Measurements from ENCODE around the gene KLHL42.
"Not testable (repeated sequence)": the region's sequence is repeated elsewhere in the genome, so short reads cannot be mapped to it uniquely, and the experiment has no call there.

Gene KLHL42

DNA sequence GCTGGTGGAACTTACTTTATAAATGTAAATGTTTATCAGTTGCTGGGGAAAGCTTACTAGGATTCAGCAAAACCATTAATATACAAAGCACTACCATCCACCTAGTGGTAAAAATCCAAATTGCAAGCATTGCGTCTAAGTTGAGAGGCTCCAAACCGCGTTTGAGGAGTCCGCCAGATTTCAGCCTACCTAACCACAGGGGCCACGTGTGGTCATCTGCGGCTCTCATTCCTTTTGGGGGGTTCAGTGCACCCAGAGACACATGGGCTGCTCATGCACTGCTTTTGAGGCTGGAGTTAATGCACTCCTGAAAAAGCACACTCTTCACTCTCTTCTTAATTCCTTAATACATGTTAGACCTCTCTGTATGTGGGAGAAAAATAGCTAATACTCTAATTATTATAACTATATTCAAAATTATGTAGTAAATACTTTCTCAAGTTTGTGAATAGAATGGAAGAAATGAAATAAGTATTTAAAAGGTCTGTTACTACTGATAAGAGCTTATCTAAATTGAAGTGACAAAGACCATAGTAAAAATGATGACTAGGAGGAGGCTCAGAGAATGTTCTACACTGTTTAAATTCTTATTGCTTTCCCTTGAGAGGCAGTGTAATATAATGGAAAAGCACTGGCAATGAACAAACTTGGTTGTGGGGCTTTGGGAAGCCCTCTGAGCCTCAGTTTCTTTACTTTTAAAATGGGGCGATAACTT, 41.4 kb downstream of the KLHL42 start:
- DNase-seq: peak; percentile 21 to 42

DNA sequence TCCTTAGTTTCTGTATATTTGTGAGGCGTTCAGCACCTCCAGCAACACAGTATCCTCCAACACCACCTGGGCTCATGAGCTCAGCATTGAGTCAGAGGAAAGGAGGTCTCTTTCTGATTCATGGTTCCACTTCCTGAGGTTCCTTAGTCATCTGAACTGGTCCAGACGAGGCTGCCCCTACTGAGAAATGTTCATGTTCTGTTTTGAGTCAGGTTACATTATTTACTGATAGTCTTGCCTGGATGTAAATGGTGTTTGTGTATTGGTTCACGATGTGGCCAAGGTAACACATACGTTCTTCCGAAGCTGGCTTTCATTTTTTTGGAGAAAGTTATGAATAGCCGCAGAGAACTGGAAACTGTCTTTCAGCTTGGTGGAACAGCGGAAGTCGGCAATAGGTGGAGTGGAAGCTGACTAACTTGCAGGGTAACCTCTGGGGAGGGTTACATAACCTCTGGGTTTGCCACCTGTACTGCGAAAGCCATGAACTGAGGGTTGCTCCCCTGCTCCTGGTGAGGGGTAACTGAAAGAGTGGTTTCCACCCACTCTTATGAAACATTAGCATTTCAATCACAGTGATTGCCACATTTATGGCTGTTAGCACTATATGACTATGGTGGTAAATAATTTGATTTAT, 42.2 kb downstream of the KLHL42 start:
- DNase-seq: peak; percentile 47 to 55

DNA sequence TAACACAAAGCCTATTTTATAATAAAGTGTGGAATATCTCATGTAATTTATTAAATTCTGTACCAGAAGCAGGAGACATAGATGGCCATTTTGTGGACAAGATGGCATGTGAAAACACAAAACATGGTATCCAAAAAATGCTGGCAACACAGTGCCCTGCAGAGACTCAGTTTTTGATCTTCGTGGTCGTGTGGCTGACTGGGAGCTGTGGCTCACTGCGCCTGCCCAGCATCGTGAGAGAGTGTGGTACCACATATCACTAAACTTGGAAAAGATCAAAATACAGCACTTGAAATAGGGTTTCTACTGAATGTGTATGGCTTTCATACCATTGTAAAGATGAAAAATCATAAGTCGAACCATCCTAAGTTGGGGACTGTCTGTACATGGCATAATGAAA, 43.0 kb downstream of the KLHL42 start:
- DNase-seq: no peak

DNA sequence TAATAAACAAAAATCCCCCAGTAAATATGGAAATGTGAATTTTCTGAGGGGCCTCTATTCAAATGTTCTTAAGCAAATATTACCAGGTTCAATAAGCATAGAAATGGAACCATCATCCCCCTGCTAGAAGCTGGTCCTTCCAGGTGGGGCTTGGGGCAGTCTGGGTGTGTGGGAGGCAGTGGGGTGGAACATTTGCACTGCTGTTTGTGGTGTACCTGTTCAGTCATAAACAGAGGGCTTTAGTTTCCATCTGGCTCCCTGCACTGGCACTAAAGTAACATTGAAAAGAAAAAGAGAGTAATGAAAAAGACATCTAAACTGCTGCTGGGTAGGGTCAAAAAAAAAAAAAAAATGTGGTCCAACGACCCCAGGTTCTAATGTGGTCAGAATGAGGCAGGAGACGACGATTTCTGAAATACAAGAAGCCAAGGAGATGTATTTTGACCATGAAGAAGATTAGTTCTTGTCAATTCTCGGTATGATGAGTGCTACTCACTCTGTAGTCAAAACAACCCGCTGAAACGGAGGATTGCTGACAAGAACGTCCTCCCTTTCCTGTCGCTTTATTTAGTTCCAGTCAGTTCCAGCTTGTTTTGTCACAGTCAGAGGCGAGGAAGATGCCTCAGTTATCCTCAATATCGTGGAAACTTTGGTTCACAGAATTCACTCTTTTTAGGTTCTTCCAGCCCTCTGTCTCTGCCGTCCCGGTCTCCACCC, 44.3 kb downstream of the KLHL42 start:
- no peak for DNase-seq

DNA sequence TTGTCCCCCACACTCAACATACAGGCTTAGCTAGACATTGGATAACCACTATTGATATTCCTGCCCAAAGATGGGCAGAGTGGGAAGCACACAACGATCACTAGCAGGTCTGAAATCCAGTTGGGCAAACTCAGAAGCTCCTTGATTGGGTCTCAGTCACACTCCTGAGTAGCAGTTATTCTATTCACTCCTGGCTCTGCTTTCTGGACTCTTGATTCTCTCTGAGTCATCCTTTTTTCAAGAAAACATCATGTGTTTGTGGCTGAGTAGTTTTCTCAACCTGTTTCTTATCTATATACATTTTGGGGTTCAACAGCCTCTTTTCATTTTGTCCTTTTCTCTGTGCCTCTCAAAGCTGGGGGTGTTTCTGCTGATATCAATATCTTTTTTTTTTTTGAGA, 46.0 kb downstream of the KLHL42 start:
- DNase-seq: no peak

DNA sequence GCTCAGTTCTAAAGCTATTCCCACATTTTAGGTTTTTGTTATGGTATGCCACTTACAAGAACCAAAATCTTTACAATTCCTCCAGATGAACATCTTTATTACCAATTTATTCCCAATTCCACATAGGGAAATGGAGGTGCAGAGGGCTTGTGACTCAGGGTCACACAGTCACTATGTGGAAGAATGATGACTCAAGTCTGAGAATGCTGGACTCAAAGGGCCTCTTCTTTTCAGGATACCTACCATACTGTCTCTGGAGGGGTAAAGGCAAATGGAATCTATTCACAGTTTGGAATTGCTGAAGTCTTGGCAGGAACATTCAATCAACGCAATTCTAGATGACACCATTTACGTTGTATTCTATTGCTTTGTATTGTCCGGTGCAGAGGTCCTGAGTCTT, 48.2 kb downstream of the KLHL42 start:
- DNase-seq: no peak

DNA sequence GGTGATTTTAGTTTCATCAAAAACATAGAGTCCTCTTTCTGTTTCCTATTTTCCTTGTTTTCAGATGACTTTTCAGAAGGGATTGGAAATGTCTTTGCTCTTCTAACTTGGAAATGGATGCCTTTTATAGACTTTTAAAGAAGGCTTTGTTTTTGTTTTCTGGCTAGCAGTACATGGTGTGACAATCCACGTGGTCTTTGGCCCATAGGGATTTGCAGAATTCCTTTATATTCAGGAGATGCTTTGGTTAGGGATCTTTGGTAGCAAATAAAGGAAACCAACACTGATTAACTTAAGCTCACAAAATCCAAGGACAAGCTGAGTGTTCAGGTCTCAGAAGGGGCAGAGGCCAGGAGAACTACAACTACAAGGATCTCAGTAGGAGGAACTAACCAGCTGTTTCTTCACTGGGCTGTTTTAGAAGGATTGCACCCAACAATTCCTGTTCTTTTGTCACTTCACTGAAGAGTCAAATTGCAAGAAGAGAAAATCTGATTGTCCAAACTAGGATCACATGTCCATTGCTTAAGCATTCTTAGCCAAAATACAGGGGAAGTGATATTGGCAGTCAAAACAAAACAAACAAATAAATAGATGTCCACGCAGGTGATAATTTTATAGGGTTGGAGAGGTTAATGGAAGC, 58.6 kb downstream of the KLHL42 start:
- no peak for DNase-seq

DNA sequence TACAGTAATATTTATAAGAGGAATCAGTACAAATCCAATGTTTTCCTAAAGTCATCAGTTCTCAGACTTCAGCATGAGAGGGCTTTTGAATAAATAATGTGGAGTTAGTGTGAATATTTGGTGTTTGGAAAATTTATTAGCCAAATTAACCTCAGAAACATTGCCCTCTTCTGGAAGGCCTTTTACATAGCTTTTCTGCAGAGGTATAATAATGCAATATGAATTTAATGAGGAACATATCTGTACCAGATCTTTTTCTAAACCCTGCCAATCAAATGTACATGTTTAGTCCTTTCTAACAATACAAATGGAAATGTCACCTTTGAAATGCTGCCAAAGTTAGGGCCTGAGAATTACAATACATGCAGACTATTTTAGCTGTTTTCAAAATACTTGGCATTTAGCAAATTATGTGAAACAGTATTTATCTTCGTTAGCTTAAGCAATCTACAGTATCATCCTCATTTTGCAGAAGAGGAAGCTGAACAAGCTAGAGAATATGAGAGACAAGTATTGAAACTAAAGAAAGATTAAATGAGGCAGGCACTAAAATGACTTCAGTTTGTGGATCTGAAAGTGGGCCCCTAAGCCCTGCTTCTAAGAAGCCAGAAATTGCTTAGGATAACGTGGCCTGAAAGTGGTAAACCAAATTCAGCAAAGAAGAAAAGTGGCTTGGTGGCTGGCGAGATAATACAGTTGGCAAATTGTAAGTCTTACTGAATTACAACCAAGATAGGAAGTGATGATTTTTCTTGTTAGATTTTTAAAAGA, 60.4 kb downstream of the KLHL42 start:
- DNase-seq: no peak

DNA sequence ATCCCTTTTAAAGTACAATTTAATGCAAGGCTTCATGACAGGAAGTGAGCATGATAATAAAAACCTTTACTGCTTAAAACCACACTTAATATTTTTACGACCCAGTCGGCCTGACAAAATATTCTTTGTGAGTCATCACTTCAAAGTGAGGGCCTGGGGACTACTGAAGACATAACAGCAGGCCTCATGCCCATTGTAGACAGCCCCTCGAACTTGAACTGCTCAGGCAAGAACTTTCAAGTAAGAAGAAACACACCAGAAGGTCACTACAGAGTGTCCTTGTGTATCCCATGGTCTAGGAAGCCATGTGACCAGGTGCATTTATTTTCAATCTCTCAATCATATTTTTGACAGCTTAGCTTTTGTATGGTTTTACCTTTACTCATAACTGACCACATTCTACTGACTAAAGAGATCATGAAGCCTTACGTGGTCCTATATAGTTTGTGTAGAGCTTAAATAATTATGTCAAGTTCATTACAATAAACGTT, 61.4 kb downstream of the KLHL42 start:
- DNase-seq: no peak

DNA sequence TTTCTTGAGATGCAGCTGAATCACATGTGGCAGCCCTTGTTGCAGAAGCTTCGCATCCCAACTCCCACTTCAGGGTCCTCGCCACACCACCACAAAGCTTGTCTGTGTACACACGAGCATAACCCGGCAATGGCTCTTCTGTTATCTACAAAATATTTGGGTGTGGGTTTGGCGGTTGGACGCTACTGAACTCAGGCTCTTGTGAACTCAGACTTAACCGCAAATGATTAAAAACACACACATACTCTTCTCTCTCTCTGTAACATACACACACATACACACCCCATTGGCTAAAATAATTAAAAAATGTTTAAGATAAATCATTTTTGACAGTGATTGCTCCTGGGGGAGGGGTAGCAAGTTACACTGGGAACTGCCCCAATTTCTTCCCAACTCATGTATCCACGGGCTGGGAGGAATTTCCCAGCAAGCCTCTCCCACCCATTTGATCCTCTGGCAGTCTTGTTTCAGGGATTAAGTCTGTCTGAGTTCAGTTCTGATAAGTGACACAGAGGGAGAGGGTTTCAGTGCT, 63.7 kb downstream of the KLHL42 start:
- DNase-seq: no peak

DNA sequence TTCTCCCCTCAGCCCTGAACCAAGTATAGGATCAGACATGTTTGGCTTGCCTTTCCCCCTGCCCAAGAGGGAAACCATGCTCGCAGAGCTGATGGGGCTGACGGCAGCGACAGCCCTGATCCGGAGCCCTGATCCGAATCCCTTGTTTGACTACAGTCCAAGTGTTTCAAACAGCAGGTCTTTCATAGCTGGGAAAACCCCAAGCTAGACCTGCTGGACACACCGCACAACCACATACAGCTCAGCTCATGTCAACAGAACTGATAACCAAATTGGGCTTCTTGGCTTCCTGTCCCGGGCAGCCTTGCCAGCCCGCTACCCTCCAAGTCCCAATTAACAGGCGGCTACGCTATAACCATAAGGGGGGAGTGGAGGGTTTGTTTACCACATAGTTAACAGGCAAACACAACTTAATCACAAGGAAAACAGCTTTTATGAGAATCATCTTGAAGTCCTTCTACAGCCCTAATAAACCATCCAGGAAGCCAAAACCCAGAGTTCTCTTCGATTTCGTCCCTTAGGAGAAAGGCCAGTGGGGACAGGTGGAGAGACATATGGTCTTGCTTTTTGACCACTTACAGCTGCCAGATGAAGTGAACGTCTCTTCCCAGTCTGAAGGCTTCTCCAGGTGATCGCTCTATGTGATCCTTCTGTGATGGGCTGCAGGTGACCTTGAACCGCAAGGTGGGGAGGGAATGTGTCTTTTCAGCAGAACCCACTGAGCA, 64.5 kb downstream of the KLHL42 start:
- no peak for DNase-seq

DNA sequence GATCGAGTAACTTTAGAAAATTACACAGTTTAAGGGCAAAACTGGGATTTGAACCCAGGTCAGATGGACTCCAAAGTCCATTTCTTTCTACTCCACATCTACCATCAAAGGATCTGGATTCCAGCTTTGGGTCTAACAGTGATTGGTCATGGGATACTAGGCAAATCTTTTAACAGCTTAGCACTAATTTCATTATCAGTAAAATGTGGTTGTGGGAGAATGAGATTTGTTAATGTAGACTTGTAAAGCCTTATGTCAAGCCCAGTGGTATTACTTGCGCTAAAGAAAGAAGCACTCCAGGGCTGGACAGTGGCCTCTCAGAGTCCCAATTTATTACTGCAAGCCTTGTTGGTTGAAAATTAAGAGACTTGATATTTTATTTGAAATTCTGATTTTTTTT, 65.2 kb downstream of the KLHL42 start:
- no peak for DNase-seq

DNA sequence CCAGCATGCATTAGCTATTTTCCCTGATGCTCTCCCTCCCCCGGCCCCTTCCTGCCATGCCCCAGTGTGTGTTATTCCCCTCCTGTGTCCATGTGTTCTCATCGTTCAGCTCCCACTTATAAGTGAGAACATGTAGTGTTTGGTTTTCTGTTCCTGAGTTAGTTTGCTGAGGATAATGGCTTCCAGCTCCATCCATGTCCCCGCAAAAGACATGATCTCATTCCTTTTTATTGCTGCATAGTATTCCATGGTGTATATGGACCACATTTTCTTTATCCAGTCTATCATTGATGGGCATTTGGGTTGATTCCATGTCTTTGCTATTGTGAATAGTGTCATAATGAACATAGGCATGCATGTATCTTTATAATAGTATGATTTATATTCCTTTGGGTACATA, 65.7 kb downstream of the KLHL42 start:
- not testable (repeated sequence) for DNase-seq

DNA sequence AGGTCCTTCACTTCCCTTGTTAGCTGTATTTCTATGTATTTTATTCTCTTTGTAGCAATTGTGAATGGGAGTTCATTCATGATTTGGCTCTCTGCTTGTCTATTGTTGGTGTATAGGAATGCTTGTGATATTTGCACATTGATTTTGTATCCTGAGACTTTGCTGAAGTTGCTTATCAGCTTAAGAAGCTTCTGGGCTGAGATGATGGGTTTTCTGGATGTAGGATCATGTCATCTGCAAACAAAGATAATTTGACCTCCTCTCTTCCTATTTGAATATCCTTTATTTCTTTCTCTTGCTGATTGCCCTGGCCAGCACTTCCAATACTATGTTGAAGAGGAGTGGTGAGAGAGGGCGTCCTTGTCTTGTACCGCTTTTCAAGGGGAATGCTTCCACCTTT, 67.3 kb downstream of the KLHL42 start:
- DNase-seq: not testable (repeated sequence)

DNA sequence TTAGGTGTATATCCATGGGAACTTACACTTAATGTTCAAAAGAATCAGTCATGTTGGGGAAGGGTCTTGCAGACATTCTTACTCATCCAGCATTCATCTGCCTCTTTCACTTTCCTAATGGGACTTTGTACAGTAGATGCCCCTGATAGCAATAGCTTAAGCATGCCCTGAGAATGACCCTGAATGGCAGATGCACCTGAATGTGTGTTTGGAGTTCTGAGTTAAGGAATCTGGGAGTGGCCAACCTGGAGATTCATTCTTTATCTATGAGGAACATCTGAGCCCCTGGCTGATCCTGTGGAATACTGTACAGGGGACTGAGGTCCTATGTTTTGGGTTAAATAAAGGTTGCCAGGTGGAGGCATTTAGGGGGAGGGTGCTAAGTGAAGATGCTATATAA, 71.3 kb downstream of the KLHL42 start:
- DNase-seq: no peak

DNA sequence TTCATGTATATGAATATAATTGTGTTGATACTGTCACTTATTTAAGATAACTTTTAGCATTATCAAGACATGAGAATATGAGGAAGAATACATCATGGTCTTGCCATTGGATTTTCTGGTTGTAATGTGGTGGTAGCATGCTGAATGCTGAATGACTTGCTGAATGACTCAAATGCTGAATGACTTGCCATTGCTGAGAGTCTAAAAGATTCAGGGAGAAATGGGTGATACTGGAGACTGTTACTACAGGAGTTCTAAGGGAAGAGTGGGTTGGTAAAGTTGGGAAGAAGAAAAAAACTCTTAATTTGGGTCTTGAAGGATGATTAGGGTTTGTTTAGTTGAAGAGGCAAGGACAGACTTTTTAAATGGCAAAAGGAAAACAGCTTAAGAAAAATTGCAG, 72.1 kb downstream of the KLHL42 start:
- DNase-seq: no peak

Measured in stimulated activated CD4-positive, alpha-beta T cell treated with anti-CD3 and anti-CD28 coated beads, Interleukin-2, amount 100 ng/mL, for 48 hours (primary cell).